ACC112 (cell line): ENCODE results near the gene TAAR2.

Source experiments
- H2AFZ ChIP-seq: fragments of 200-600 bp; sonication (generic); one replicate; pipeline ENCODE4 v1.6.0; 2017; ENCODE audit warnings: antibody characterized with exemption, low read length; ENCODE audit not compliant: unreplicated experiment
- H3K27ac ChIP-seq: fragments of 200-600 bp; sonication (generic); 2 replicates; pipeline ENCODE4 v1.5.1; 2014; ENCODE audit warnings: low read depth, mild to moderate bottlenecking, antibody characterized with exemption, low read length, moderate library complexity
- H3K27me3 ChIP-seq: fragments of 200-600 bp; sonication (generic); 2 replicates; pipeline ENCODE4 v1.6.1; 2014; ENCODE audit warnings: mild to moderate bottlenecking, antibody characterized with exemption, low read length, moderate library complexity, mixed read lengths; ENCODE audit not compliant: insufficient read depth
- H3K36me3 ChIP-seq: fragments of 200-600 bp; sonication (generic); 2 replicates; pipeline ENCODE4 v1.6.1; 2016; ENCODE audit warnings: mild to moderate bottlenecking, antibody characterized with exemption, low read length, moderate library complexity, mixed read lengths; ENCODE audit not compliant: insufficient read depth
- H3K4me1 ChIP-seq: fragments of 200-600 bp; sonication (generic); one replicate; pipeline ENCODE4 v1.6.1; 2016; ENCODE audit warnings: low read length, mixed read lengths; ENCODE audit not compliant: insufficient read depth, unreplicated experiment, control insufficient read depth
- H3K4me3 ChIP-seq: fragments of 200-600 bp; sonication (generic); 2 replicates; pipeline ENCODE4 v1.5.1; 2014; ENCODE audit warnings: mild to moderate bottlenecking, low read depth, low read length
- H3K79me2 ChIP-seq: fragments of 200-600 bp; sonication (generic); one replicate; pipeline ENCODE4 v1.6.0; 2016; ENCODE audit warnings: low read length; ENCODE audit not compliant: control insufficient read depth, unreplicated experiment, insufficient read depth

TAAR2 gene, protein sequence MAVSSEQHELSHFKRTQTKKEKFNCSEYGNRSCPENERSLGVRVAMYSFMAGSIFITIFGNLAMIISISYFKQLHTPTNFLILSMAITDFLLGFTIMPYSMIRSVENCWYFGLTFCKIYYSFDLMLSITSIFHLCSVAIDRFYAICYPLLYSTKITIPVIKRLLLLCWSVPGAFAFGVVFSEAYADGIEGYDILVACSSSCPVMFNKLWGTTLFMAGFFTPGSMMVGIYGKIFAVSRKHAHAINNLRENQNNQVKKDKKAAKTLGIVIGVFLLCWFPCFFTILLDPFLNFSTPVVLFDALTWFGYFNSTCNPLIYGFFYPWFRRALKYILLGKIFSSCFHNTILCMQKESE

DNA sequence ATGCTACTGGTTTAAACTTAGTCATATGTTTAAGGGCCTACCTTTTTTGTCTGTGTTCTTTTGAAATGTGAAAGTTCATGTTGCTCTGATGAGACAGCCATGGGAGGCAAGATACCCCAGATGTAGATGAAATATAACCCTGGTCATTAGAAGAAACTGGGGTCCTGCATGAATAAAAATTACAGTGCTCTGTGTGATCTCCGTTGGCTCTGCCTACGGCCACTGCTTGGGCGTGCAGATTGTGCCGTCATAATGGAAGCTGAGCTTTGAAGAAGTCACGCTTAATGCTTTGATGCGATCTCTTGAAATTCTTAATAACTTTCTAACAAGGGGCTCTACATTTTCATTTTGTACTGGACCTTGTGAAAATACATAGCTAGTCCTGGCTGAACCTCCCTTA, at the start of gene TAAR2:
TSS of gene TAAR2 (minus strand) at position 101 of the 400 bp plus-strand sequence. CDS start at position 101, 0 bp downstream.
- Histone ChIP-seq H2AFZ (no peak within 1 kb of the TSS), H3K4me3 (no peak within 1 kb of the TSS), H3K79me2 (no peaks in the 10 kb centered on the region), H3K27me3 (peaks cover 62% of the 10 kb centered on the region), H3K27ac (no peak within 1 kb of the TSS), H3K36me3 (no peaks in the 10 kb centered on the region), H3K4me1 (no peaks in the 10 kb centered on the region)

DNA sequence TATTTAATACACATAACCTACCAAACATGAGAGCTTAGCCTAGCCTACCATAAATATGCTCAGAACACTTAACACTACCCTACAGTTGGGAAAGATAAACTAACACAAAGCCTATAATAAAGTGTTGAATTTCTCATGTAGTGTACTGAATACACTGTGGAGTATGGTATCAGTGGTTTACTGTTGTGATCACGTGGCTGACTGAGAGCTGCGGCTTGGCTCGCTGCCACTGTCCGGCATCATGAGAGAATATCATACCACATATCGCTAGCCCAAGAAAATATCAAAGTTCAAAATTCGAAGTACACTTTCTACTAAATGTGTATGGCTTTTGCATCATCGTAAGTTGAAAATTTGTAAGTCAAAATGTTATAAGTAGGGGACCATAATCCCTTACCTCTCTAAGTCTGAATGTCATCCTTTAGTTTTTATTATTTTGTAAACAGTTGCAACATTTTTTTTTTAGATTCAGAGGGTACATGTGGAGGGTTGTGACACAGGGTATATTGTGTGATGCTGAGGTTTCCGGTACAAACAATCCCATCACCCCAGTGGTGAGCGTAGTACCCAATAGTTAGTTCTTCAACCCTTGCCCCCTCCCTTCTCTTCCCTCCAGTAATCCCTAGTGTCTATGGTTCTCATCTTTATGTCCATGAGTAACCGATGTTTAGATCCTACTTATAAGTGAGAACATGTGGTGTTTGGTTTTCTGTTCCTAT, 49.5 kb upstream of the TAAR2 start:
- no peak overlapping the region for H3K27ac ChIP-seq
- no peaks in the 10 kb centered on the region for H3K4me1 ChIP-seq
- H3K4me3 ChIP-seq = no peak overlapping the region
- no peaks in the 10 kb centered on the region for H3K27me3 ChIP-seq
- no peaks in the 10 kb centered on the region for H3K79me2 ChIP-seq
- H3K36me3 ChIP-seq = no peaks in the 10 kb centered on the region
- H2AFZ ChIP-seq = no peak overlapping the region

DNA sequence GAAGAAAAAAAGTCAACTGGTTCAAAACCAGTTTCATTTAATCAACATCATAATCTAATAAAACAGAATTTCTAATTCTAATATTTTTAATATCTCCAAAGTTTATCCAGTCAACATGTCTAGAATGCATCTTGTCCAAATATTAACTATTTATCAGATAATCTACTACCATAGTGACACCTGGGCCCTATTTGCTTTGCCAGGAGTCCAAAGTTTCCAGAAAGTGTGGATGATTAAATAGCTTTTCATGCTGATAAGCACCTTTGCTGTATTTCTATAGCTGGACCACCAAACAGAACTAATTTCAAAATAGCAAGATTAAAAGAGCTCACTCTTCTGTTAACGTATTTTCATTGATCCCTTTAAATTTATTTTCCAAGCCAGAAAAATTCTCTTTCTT, 47.2 kb upstream of the TAAR2 start:
- Histone ChIP-seq H3K79me2 (no peaks in the 10 kb centered on the region), H3K36me3 (no peaks in the 10 kb centered on the region), H3K27ac (no peak overlapping the region), H3K27me3 (no peaks in the 10 kb centered on the region), H3K4me1 (no peaks in the 10 kb centered on the region), H3K4me3 (no peak overlapping the region), H2AFZ (no peak overlapping the region)

DNA sequence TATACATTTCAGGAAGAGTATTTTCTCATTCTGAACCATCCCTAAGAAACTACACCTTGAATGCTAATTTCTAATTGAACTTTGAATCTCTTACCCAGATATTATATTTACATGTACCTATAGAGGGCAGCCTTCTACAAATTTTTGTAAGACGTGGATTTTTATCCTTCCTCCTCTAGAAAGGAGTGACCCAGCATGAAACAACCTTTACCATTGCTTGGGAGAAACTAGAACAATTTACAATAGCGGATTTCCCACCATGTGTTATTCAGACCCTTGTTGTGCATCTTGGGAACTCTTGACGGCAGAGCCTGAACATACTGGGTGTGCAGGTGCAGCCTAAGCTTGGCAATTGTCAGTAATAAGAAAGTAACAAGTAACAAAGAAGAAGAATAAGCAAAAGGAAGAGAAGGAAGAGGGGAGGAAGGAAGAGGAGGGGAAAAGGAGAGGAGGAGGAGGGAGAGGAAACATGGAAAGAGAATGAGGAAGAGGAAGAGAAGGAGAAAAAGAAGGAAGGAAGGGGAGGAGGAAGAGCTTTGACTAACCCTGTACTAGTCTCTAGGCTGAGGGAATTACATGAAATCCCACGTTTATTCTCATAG, 45.7 kb upstream of the TAAR2 start:
- no peaks in the 10 kb centered on the region for H3K36me3 ChIP-seq
- H3K4me1 ChIP-seq = no peaks in the 10 kb centered on the region
- no peaks in the 10 kb centered on the region for H3K79me2 ChIP-seq
- no peaks in the 10 kb centered on the region for H3K27me3 ChIP-seq
- no peak overlapping the region for H3K4me3 ChIP-seq
- no peak overlapping the region for H2AFZ ChIP-seq
- no peak overlapping the region for H3K27ac ChIP-seq

DNA sequence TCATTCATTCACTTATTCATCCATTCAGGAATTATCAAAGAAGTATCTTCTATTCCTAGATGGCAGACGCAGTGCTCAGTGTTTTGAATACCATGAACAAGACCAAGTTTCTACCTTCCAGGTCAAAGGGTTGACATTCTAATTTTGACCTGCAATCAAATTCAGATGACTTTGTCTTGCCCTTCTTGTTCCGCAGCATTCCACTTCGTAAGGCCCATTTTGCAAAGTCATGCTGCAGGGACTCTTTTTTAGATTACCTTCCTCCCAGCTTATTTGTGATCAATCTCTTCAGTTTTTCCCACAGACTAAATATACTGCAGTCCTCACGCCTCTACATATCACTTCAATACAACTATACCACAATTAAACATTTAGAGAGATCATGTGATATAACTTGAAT, 42.0 kb upstream of the TAAR2 start:
- no peaks in the 10 kb centered on the region for H3K79me2 ChIP-seq
- no peak overlapping the region for H3K27ac ChIP-seq
- H2AFZ ChIP-seq = no peak overlapping the region
- H3K4me1 ChIP-seq = no peaks in the 10 kb centered on the region
- H3K4me3 ChIP-seq = no peak overlapping the region
- no peaks in the 10 kb centered on the region for H3K36me3 ChIP-seq
- no peaks in the 10 kb centered on the region for H3K27me3 ChIP-seq

DNA sequence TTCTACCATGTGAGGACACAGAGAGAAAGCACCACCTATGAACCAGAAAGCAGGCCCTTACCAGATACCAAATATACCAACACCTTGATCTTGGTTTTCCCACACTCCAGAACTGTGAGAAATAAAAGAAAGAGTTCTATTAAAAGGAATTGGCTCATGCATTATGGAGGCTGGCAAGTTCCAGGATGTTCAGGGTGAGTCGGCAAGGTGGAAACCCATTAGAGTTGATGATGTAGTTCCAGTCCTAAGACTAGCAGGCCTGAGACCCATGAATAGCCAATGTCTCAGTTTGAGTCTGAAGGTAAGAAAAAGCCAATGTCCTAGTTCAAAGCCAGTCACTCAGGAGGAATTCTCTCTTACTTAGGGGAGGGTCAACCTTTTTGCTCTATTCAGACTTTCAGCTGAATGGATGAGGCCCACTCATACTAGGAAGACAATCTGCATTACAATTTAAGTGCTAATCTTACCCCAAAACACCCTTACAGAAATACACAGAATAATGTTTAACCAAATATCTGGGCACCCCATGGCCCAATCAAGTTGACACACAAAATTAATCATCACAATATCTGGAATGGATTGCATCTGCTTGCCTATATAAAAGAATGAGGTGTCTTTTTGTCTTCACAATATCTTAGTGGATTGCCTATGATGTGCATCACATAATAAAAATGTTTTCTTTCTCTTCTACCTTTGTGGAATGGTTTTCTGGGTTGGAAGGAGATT, 40.4 kb upstream of the TAAR2 start:
- Histone ChIP-seq H3K27ac (no peak overlapping the region), H3K79me2 (no peaks in the 10 kb centered on the region), H3K4me3 (no peak overlapping the region), H3K27me3 (no peaks in the 10 kb centered on the region), H3K36me3 (no peaks in the 10 kb centered on the region), H2AFZ (no peak overlapping the region), H3K4me1 (no peaks in the 10 kb centered on the region)

DNA sequence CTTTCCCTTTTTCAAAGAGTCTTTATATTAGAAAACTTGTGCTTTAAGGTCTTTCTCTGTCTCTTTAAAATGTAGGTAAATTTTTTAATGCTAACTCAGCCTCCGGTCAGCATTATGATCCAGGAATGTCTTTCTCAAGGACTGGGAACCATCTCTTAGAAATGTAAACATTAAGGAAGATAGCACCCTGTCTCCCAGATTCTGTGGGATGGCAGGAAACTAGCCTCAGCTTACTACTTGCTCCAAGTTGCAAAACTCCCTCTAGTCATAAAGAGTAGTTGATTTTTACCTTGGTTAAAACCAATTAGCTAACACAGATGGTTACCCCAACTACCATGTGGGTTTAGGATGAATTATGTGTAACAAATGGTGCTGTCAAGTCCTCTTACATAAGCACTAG, 39.6 kb upstream of the TAAR2 start:
- Histone ChIP-seq H3K4me1 (no peaks in the 10 kb centered on the region), H3K27ac (no peak overlapping the region), H3K4me3 (no peak overlapping the region), H3K27me3 (no peaks in the 10 kb centered on the region), H2AFZ (no peak overlapping the region), H3K36me3 (no peaks in the 10 kb centered on the region), H3K79me2 (no peaks in the 10 kb centered on the region)

DNA sequence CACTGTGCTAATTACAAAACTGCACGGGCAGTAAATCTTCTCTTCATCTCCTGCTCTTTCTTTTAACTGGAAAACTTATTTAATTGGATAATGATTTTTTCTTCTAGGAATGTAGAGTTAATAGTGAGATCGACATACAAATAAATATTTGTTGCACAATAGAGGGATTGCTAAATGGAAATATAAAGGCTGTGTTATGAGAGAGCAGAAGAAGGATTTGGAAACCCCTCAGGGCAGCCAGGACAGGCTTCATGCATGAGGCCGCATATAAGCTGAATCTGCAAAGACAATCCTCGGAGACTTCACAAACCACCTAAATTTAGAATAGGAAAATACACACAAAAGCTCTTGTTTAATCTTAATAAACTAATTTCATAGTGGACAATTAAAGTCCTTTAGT, 37.8 kb upstream of the TAAR2 start:
- Histone ChIP-seq H3K4me1 (no peaks in the 10 kb centered on the region), H3K79me2 (no peaks in the 10 kb centered on the region), H3K36me3 (no peaks in the 10 kb centered on the region)

DNA sequence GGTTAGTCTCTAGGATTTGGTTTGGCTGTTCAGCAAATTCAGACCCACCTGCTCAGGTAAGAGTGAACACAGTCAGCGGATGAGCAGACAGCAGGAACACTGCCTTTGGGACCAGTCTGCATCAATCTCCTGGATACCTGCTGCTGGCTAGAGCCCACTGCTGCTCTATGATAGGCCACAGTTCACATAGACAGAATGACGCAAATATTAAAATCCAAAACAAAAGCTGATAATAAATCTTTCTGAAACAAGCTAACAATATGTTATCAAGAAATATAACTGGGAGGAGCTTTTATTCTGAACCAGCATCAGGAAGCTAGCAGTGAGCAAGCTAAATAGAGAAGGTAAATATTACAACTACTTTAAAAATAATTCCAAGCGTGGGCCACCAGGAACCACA, 35.0 kb upstream of the TAAR2 start, which contains the start of gene TAAR1:
TSS of gene TAAR1 (minus strand) at position 101 of the 400 bp plus-strand sequence. CDS start 13,179 bp downstream, outside the sequence.
- H3K27me3 ChIP-seq = peaks cover 7% of the 10 kb centered on the region
- no peak within 1 kb of the TSS for H3K27ac ChIP-seq
- H3K4me1 ChIP-seq = no peaks in the 10 kb centered on the region
- H3K4me3 ChIP-seq = no peak within 1 kb of the TSS
- H3K36me3 ChIP-seq = no peaks in the 10 kb centered on the region
- H2AFZ ChIP-seq = peak within 1 kb of the TSS; percentile 3
- H3K79me2 ChIP-seq = no peaks in the 10 kb centered on the region

More for the DNA sequence above, 37.8 kb upstream of the TAAR2 start:
- Histone ChIP-seq H3K27ac (no peak overlapping the region), H3K4me3 (no peak overlapping the region), H2AFZ (no peak overlapping the region), H3K27me3 (no peaks in the 10 kb centered on the region)

DNA sequence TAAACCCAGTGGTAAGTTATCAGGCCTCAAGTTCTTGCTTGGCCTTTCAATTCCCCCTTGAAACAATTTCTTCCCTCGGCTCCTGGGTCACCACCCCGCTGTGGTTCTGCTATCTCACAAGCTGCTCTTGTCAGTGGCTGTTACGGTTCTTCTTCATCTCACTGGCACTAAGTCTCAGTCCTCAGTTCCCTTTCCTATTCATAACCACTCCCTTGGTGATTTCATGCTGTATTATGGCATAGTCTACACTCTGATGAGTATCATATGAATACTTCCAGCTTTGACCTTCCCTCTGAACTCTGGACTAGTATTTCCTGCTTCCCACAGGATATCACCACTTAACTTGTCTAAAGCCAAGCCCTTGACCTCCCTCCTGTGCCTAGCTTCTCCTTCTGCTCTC, 27.0 kb upstream of the TAAR2 start:
- H3K4me1 ChIP-seq = no peaks in the 10 kb centered on the region
- H3K27me3 ChIP-seq = peaks cover 16% of the 10 kb centered on the region
- H2AFZ ChIP-seq = no peak overlapping the region
- H3K79me2 ChIP-seq = no peaks in the 10 kb centered on the region
- H3K36me3 ChIP-seq = no peaks in the 10 kb centered on the region
- no peak overlapping the region for H3K27ac ChIP-seq
- no peak overlapping the region for H3K4me3 ChIP-seq
